ENCODE results near the gene IFITM10. TPM values are rescaled to one million over a fixed set of nuclear protein-coding genes. Genes with fewer than 3 reads are reported as not detected.

Gene IFITM10
- total and polyA plus RNA-seq, 2 experiments from 2014 or later, result 0.89 to 1.4 TPM

GRCh38 chr11:1696608-1697570 is 53.5 kb downstream of the IFITM10 start, which contains the start of gene KRTAP5-6:
TSS of gene KRTAP5-6 (plus strand) at chr11:1697195. CDS start at chr11:1697246, 51 bp downstream.
- DNase-seq (ENCODE audit: low spot score), result no peak
- H3K36me3 ChIP-seq (replicated peaks; ENCODE audit: insufficient read depth, low read depth), result no peaks in the 10 kb centered on the region
- WGBS (ENCODE audit: low lambda C conversion rate, missing lambda C conversion rate), result 89% methylated on average over 11 of the region's 11 CpGs
- no peaks in the 10 kb centered on the region for H3K9me3 ChIP-seq (ENCODE audit: low read depth)
- no peaks in the 10 kb centered on the region for H3K27me3 ChIP-seq
- peaks cover 19% of the 10 kb centered on the region for H3K4me1 ChIP-seq (ENCODE audit: insufficient read depth)
- no peaks in the 10 kb centered on the region for H3K79me2 ChIP-seq
- H3K4me2 ChIP-seq, result no peak within 1 kb of the TSS
- TF ChIP-seq EZH2phosphoT487 (IDR thresholded peaks at IDR 0.05; ENCODE audit: low read depth, severe bottlenecking, unreplicated experiment) (no peak), EZH2 (IDR thresholded peaks at IDR 0.05; ENCODE audit: borderline replicate concordance) (no peak), CTCF (IDR thresholded peaks at IDR 0.05; ENCODE audit: poor library complexity) (no peak)
- H4K20me1 ChIP-seq (ENCODE audit: insufficient read depth, poor library complexity, severe bottlenecking), result no peaks in the 10 kb centered on the region
- no peak within 1 kb of the TSS for H3K27ac ChIP-seq
- H3K4me3 ChIP-seq, result no peak within 1 kb of the TSS
- no peaks in the 10 kb centered on the region for H3K9me2 ChIP-seq (replicated peaks; ENCODE audit: insufficient read depth)
- no peak within 1 kb of the TSS for H2AFZ ChIP-seq

GRCh38 chr11:1695548-1696108 is 54.8 kb downstream of the IFITM10 start:
- H3K36me3 ChIP-seq (replicated peaks; ENCODE audit: insufficient read depth, low read depth), result no peaks in the 10 kb centered on the region
- no peak overlapping the region for H3K4me2 ChIP-seq
- no peak overlapping the region for H2AFZ ChIP-seq
- H3K27ac ChIP-seq, result no peak overlapping the region
- DNase-seq (ENCODE audit: low spot score), result no peak
- H3K9me3 ChIP-seq (ENCODE audit: low read depth), result no peaks in the 10 kb centered on the region
- H4K20me1 ChIP-seq (ENCODE audit: insufficient read depth, poor library complexity, severe bottlenecking), result no peaks in the 10 kb centered on the region
- no peaks in the 10 kb centered on the region for H3K27me3 ChIP-seq
- no peaks in the 10 kb centered on the region for H3K79me2 ChIP-seq
- H3K4me1 ChIP-seq (ENCODE audit: insufficient read depth), result peaks cover 32% of the 10 kb centered on the region
- 96% methylated on average over 3 of the region's 3 CpGs for WGBS (ENCODE audit: low lambda C conversion rate, missing lambda C conversion rate)
- TF ChIP-seq EZH2phosphoT487 (IDR thresholded peaks at IDR 0.05; ENCODE audit: low read depth, severe bottlenecking, unreplicated experiment) (no peak), CTCF (IDR thresholded peaks at IDR 0.05; ENCODE audit: poor library complexity) (no peak), EZH2 (IDR thresholded peaks at IDR 0.05; ENCODE audit: borderline replicate concordance) (no peak)
- no peak overlapping the region for H3K4me3 ChIP-seq
- H3K9me2 ChIP-seq (replicated peaks; ENCODE audit: insufficient read depth), result no peaks in the 10 kb centered on the region

GRCh38 chr11:1694846-1695547 is 55.4 kb downstream of the IFITM10 start:
- WGBS (ENCODE audit: low lambda C conversion rate, missing lambda C conversion rate), result 91% methylated on average over 15 of the region's 15 CpGs
- Histone ChIP-seq H3K27me3 (no peaks in the 10 kb centered on the region), H3K79me2 (no peaks in the 10 kb centered on the region), H3K9me3 (ENCODE audit: low read depth) (no peaks in the 10 kb centered on the region), H3K4me3 (no peak overlapping the region), H4K20me1 (ENCODE audit: insufficient read depth, poor library complexity, severe bottlenecking) (no peaks in the 10 kb centered on the region), H3K9me2 (replicated peaks; ENCODE audit: insufficient read depth) (no peaks in the 10 kb centered on the region), H2AFZ (no peak overlapping the region), H3K36me3 (replicated peaks; ENCODE audit: insufficient read depth, low read depth) (no peaks in the 10 kb centered on the region), H3K4me2 (no peak overlapping the region), H3K4me1 (ENCODE audit: insufficient read depth) (peaks cover 38% of the 10 kb centered on the region), H3K27ac (no peak overlapping the region)
- DNase-seq (ENCODE audit: low spot score), result no peak
- TF ChIP-seq EZH2phosphoT487 (IDR thresholded peaks at IDR 0.05; ENCODE audit: low read depth, severe bottlenecking, unreplicated experiment) (no peak), EZH2 (IDR thresholded peaks at IDR 0.05; ENCODE audit: borderline replicate concordance) (no peak), CTCF (IDR thresholded peaks at IDR 0.05; ENCODE audit: poor library complexity) (no peak)
